ENCODE results near the gene RIC3. TPM values are rescaled to one million over a fixed set of nuclear protein-coding genes. Genes with fewer than 3 reads are reported as not detected.

The RIC3 gene
- total RNA-seq, 4 donors from 2014 or later, result 11.8 to 28.2 (median 18.9) TPM

DNA sequence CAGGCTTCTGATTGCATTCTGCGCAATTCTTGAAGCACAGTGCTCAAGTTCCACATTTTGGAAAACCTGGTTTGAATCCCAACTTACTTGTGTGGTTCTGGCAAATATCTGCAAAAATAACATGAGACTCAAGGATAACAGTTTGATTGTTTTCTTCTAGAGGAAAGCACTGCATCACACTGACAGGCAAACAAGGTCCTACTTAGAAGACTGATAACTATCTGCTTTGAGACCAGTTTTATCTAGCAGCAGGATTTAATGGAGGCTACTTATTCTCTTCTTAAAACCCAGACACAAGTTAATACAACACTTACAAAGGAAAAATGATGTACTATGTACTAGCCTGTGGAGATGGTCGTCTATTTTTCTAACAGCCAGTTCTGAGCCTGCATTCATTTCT is 41.4 kb downstream of the RIC3 start:
- Histone ChIP-seq H3K27me3 (no peaks in the 10 kb centered on the region), H3K9me3 (no peaks in the 10 kb centered on the region), H3K36me3 (no peaks in the 10 kb centered on the region), H3K4me1 (no peaks in the 10 kb centered on the region), H3K4me3 (no peak overlapping the region), H3K27ac (no peak overlapping the region)
- DNase-seq (ENCODE audit: low spot score in 2 of 2), result no peak
- TF ChIP-seq, protein P1, sequence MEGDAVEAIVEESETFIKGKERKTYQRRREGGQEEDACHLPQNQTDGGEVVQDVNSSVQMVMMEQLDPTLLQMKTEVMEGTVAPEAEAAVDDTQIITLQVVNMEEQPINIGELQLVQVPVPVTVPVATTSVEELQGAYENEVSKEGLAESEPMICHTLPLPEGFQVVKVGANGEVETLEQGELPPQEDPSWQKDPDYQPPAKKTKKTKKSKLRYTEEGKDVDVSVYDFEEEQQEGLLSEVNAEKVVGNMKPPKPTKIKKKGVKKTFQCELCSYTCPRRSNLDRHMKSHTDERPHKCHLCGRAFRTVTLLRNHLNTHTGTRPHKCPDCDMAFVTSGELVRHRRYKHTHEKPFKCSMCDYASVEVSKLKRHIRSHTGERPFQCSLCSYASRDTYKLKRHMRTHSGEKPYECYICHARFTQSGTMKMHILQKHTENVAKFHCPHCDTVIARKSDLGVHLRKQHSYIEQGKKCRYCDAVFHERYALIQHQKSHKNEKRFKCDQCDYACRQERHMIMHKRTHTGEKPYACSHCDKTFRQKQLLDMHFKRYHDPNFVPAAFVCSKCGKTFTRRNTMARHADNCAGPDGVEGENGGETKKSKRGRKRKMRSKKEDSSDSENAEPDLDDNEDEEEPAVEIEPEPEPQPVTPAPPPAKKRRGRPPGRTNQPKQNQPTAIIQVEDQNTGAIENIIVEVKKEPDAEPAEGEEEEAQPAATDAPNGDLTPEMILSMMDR (IDR thresholded peaks at IDR 0.05), result no peak
- TF ChIP-seq EP300 (IDR thresholded peaks at IDR 0.05), result no peak
- no peak for TF ChIP-seq POLR2A (IDR thresholded peaks at IDR 0.05)
- WGBS, 2 donors, result 55 to 59% methylated on average over 2 of the region's 2 CpGs

DNA sequence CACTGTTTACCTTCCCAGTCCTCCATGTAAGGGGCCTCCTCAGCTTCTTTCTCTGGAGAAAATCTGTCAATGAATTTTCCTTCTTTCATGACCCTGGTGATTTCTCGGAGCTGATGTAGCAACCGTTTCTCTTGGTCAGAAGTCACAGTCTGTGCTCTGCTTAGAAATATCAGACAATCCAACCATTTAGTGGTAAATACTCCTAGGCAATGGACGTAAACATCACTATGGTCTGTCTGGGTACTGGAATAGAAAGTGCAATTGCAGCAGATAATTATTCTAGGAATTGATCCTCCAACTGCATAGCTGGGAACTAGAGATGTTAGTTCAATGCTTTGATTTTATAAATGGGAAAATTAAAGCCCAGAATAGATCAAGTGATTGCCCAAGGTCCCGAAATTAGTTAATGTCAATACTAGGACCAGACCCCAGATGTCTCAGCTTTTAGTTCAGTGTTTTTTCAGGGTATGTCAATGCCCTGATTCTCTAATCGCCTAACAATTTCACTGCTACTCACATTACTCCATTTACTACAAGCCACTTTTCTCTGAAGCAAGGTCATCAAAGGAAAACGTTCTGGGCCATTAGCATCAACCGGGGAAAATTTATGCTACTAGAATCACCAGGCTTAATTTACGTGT is 42.1 kb downstream of the RIC3 start:
- no peak overlapping the region for H3K27ac ChIP-seq
- H3K36me3 ChIP-seq, result no peaks in the 10 kb centered on the region
- no peak for DNase-seq (ENCODE audit: low spot score in 2 of 2)
- TF ChIP-seq, protein P1 (IDR thresholded peaks at IDR 0.05), result no peak
- no peaks in the 10 kb centered on the region for H3K9me3 ChIP-seq
- H3K4me1 ChIP-seq, result no peaks in the 10 kb centered on the region
- no peak overlapping the region for H3K4me3 ChIP-seq
- WGBS, 2 donors, result 37 to 41% methylated on average over 8 of the region's 8 CpGs
- H3K27me3 ChIP-seq, result no peaks in the 10 kb centered on the region

GRCh38 chr11:8122173-8122764 is 46.6 kb downstream of the RIC3 start:
- Histone ChIP-seq H3K4me1 (no peaks in the 10 kb centered on the region), H3K27ac (no peak overlapping the region), H3K9me3 (peaks cover 0 to 16% (median 0%) of the 10 kb centered on the region in 4 donors), H3K4me3 (no peak overlapping the region), H3K36me3 (peaks cover 0 to 10% (median 0%) of the 10 kb centered on the region in 3 donors), H3K27me3 (no peaks in the 10 kb centered on the region)
- no peak for TF ChIP-seq EP300 (IDR thresholded peaks at IDR 0.05)
- TF ChIP-seq, protein P1 (IDR thresholded peaks at IDR 0.05), result no peak
- no peak for TF ChIP-seq POLR2A (IDR thresholded peaks at IDR 0.05)
- no peak for DNase-seq (ENCODE audit: low spot score in 2 of 2)
- 77 to 84% methylated on average over 1 of the region's 1 CpG for WGBS, 2 donors

GRCh38 chr11:8111636-8112035 is 57.2 kb downstream of the RIC3 start:
- 78 to 79% methylated on average over 8 of the region's 8 CpGs for WGBS, 2 donors
- TF ChIP-seq EP300 (IDR thresholded peaks at IDR 0.05), result no peak
- TF ChIP-seq, protein P1 (IDR thresholded peaks at IDR 0.05), result no peak
- TF ChIP-seq POLR2A (IDR thresholded peaks at IDR 0.05), result no peak
- Histone ChIP-seq H3K9me3 (peaks cover 0 to 16% (median 0%) of the 10 kb centered on the region in 4 donors), H3K36me3 (peaks cover 0 to 20% (median 0%) of the 10 kb centered on the region in 3 donors), H3K27ac (no peak overlapping the region), H3K4me3 (no peak overlapping the region), H3K27me3 (no peaks in the 10 kb centered on the region), H3K4me1 (no peaks in the 10 kb centered on the region)
- DNase-seq (ENCODE audit: low spot score in 2 of 2), result no peak

GRCh38 chr11:8110396-8110795 is 58.4 kb downstream of the RIC3 start:
- Histone ChIP-seq H3K36me3 (peaks cover 0 to 25% (median 0%) of the 10 kb centered on the region in 3 donors), H3K4me1 (no peaks in the 10 kb centered on the region), H3K9me3 (peaks cover 0 to 10% (median 0%) of the 10 kb centered on the region in 4 donors), H3K27me3 (no peaks in the 10 kb centered on the region), H3K4me3 (no peak overlapping the region), H3K27ac (no peak overlapping the region)
- 82 to 86% methylated on average over 4 of the region's 4 CpGs for WGBS, 2 donors
- no peak for DNase-seq (ENCODE audit: low spot score in 2 of 2)
- TF ChIP-seq POLR2A (IDR thresholded peaks at IDR 0.05) (no peak), EP300 (IDR thresholded peaks at IDR 0.05) (no peak)
- TF ChIP-seq, protein P1 (IDR thresholded peaks at IDR 0.05), result no peak

All from tibial nerve (tissue), 4 donors.